HG03354 (cell line): ENCODE results near the gene MOK.

ENCODE experiments used
- ATAC-seq: cut with Tn5 transposase; IDR thresholded peaks from one replicate; pipeline ENCODE4 v1.9.1; 2021; ENCODE audit warnings: mild to moderate bottlenecking; ENCODE audit not compliant: unreplicated experiment, poor library complexity, severe bottlenecking

MOK gene

DNA sequence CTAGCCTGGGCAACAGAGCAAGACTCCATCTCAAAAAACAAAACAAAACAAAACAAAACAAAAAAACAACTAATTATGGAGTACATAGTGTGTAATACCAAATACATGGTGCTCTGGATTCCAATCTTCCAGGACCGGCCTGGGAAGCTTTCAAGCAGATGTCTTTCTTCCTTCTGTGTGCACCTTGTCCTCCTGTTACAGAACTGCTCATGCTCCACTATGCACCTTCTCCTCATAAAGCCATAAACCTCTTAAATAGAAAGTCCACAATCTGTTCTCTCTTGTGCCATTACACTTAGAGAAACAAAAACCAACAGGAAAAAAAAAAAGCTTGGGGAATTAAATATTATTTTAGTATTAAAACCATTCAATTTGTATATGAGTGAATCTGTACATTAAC lies 12.5 kb downstream of the MOK start:
- no peak for ATAC-seq

DNA sequence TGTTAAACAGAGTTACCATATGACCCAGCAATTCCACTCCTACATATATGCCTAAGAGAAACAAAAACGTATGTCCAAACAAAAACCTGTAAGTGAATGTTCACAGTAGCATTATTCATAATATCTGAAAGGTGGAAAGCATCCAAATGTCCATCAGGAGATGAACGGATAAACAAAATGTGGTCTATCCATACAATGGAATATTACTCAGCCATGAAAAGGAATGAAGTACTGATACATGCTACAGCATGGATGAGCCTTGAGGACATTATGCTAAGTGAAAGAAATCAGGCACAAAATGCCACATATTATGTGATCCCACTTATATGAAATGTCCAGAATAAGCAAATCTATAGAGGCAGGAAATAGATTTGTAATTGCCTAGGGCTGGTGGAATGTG lies 16.8 kb downstream of the MOK start:
- ATAC-seq, result no peak

DNA sequence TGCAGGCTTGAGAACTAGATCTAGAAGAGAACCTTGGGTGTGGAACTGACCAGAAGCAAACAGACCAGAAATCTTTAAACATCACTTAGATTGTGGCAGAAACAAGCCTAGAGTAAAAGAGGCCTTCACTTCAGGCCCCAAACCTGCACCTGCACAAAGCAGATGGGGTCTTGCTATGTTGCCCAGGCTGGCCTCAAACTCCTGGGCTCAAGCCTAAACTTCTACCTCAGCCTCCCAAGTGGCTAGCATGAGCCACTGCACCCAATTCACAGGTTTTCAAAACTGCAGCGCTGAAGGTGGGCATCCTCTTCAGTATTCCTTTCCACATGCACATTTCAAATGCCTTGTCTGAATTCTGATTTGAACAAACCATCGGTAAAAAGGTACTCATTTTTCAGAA lies 19.9 kb downstream of the MOK start:
- ATAC-seq, result no peak

DNA sequence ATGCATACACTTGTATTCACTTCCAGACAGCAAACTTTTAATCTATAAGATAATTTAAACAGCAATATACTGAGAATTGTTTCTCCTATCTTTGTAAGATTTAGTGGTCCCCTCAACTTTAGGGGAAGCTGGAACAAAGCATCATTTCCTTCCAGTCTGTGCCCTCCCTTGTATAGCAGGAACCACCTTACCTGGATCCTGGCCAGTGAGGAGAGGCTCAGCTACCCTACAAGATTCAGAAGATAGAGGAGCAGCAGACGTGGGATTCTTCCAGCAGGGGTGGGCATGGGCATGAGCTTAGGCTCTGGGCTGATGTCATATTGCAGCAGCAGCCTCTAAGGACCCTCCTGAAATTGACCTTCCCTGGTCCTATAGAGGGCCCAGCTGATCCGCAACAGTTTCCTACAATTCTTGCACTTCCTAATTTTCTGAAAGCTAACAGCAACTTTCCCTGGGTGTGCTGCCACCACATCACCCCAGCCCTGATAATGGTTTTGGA lies 21.3 kb downstream of the MOK start:
- no peak for ATAC-seq

DNA sequence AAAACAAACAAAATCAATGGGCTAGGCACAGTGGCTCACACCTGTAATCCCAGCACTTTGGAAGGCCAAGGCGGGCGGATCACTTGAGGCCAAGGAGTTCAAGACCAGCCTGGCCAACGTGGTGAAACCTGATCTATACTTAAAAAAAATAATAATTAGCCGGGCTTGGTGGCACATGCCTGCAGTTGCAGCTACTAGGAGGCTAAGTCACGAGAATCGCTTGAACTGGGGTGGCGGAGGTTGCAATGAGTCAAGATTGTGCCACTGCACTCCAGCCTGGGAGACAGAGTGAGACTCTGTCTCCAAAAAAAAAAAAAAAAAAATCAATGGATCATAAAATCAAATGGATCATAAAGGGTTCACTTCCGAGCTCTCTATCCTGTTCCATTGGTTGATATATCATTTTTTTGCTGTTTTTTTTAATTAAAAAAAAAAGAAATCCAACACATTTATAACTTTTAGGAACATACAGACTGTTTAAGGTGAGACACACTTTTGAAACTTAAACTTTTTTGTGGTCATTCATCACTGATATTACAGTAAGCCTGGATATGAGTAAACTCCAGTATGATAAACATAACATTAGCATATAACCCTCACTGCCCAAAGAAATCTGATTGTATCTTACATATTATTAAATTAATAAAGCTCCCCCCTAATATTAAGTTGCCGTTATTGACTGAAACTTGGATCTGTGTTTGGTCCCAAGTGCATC lies 22.1 kb downstream of the MOK start:
- ATAC-seq, result no peak

DNA sequence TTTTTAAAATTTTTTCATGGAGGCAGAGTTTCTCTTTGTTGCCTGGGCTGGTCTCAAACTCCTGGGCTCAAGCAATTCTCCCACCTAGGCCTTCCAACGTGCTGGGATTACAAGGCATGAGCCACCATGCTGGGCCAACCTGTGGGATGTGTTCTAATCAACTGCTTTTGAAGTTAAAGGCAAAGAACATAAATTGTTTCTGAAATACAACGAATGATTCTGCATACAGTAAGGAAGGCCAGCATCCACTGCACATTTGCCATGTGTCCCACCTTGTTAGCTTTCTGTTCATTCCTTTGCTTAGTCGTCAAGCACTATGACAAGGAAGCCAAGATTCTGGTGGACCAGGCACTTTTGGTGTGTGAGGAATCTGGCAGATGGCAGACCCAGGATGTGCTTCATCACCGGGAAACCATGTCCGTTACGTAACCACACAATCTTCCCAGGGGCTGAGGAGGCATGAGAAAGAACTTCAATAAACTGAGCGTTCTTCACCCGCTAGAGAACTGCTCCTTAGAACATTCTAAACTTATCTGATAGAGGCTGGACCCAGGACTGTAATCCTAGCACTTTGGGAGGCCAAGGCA lies 24.5 kb downstream of the MOK start:
- ATAC-seq, result no peak

DNA sequence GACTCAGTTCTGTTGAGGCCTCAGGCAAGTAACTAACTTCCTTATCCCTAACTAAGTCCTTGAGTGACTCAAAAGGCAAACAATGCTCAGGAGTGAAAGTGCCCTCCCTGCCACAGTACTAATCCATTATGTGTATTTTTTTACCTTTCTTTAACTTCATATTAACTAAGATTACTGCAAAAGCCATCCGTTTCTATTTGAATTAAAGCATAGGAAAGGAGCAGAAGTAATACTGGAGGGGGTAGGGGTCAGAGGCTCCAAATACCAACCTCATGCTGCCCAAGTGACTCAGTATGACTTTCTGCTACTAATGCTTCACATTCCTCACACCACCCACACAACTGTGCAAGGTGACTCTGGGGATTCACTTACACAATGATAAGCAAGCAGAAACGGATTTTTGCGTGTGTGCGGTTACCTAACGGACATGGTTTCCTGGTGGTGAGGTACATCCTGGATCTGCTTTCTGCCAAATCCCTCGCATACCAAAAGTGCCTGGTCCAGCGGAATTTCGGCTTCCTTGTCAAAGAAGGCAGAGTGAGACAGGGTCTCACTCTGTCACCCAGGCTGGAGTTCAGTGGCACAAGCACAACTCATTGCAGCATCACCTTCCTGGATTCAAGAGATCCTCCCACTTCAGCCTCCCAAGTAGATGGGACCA lies 25.1 kb downstream of the MOK start:
- no peak for ATAC-seq

DNA sequence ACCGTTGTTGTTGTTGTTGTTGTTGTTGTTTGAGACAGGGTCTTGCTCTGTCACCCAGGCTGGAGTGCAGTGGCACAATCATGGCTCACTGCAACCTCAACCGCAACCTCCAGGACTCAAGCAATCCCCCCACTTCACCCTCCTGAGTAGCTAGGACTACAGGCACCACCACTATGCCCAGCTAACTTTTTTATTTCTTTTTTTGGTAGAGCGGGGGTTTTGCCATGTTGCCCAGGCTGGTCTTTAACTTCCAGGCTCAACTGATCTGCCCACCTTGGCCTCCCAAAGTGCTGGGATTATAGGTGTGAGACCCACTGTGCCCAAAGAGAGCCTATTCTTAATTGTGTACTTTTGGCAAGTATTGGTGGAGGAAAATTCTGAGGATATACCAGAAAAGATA lies 25.7 kb downstream of the MOK start:
- no peak for ATAC-seq

DNA sequence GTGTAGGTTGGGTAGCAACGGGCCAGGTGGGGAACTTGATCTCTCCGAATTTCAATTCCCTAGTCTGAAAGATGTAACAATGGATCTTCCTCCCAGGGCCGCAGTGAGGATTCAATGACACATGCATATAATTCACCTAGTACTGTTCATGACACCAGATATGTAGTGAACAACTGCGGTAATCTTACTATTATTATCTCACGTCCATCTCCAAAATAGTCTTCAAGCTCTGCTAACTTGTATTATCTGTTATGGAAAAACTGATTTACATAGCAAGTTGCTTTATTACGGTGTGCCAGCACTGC lies 26.4 kb downstream of the MOK start:
- no peak for ATAC-seq

DNA sequence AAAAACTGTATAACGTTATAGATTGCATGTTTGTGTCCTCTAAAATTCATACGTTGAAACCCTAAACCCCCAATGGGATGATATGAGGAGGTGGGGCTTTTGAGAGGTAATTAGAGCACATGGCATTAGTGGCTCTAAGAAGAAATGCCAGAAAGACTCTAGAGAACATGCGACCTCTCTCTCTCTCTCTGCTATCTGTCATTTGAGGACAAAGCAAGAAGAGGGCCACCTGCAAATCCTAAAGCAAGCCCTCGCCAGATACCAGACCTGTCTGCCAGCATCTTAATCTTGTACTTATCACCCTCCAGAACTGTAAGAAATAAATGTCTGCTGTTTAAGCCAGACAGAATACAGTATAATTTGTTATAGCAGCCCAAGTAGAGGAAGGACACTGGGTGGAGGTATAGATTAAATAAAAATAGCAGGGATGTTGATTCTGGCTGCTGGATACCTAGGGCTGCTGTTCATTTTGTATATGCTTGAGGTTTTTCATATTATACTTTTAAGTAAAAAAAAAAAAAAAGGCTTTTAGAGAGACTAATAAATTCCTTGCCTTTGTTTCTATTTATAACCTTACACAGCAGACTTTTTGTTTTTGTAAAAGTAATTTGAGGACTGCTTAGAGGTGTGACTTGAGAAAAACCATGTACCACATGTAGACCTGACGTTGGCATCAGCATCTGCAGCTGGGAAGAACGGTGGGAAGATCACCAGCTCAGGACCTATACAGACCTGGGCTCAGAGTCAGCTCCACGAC lies 26.9 kb downstream of the MOK start:
- no peak for ATAC-seq

DNA sequence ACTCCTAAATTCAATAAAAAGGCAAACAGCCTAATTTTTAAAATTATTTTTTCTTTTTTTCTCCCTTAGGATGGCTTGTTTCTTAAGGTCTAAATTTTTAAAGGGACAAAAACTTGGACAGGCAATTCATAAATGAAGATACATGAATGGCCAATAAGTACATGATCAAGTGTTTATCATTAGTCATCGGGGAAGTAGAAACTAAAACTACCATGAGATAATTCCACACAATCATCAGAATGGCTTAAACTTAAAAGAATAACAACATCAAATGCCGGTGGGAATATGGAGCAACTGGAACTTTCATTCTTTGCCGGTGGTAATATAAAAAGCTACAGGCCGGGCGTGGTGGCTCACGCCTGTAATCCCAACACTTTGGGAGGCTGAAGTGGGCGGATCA lies 29.1 kb downstream of the MOK start:
- no peak for ATAC-seq

DNA sequence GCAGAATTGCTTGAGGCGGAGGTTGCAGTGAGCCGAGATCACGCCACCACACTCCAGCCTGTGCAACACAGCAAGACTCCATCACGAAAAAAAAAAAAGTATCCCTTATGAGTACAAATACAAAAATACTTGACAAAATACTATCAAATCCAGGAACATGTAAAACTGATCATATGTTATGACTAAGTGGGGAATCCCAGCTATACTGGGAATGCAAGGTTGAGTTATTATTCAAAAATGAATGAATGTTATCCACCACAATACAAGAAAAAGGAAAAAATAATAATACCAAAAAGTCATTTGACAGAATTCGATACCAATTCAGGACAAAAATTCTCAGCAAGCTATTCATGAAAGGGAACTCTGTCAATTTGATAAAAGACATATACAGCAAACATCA lies 32.6 kb downstream of the MOK start:
- no peak for ATAC-seq

DNA sequence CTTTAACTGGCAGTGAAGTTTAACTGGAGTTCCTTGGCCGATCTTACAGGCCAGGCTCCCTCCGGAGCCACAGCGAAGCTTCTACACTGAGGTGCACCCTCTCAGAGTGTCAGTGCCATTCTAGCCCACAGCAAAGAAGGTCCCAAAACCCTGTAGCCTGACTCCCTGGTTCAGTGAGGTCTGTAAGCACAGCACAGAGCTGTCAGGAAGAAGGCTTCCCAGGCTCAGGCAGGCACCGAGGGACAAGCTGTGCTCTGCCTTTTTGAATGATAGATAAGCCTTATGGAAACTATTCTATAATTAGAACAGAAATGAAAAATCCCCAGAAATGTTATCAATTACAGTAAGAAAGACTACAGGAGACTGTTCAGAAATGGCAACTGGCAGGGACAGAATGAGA lies 40.2 kb downstream of the MOK start:
- ATAC-seq, result no peak

DNA sequence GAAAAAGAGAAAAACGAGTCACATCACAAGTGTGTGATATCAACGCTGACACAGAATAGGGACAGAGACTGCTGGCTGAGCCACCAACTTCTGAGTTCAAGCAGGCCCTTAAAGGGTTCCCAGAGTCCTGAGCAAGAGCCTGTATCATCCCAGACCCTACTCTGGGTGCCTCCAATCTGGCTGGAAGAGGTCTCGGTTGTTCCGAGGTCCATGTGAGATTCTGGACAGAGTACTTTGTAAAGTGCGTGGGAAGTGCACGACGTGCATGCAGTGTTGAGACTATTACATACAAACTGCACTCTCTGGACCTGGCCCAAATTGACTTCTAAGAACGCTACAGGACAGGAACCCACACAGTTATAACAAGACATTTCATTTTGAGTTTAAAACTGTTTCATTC lies 40.6 kb downstream of the MOK start:
- no peak for ATAC-seq

DNA sequence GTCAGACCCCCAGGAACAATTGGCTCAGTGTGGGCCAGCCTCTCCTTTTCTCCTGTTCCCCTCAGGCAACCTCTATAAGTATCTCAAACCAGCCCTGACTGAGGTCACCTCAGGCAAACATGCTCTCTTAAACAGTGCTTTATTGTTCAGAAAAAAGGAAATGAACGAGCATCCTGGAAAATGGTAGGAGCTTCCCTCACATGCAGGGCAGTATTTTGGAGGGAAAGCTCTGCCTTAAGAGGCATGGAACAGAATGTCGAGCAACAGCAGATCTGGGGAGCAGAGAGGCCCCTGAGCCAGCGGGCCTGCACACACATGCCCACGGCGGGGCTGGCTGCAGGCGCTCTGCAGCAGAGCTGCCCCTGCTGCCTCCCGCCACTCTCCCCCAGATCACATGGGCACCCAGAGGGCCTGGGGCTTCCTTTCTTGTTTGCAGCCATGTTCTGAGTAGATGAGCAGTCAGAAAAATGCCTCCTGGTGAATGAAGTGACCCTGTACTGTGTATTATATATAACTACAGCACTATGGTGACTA lies 42.0 kb downstream of the MOK start:
- ATAC-seq, result no peak

DNA sequence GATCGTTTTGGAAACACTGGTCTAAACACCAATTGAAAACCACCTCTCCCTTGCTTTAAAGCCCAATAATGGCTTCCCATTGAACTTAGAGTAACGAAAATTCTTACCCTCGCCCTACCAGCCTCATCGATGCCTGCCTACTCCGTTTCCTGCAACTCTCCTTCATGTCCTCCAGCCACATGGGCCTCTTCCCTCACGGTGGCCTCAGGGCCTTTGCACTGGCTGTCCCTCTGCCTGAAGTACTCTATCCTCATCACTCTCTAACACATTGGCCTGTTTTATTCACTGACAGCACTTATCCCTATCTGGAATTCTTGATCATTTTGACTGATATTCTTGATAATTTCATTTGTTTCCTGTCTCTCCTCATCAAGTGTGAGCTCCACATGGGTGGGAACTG lies 46.8 kb downstream of the MOK start:
- ATAC-seq, result no peak

DNA sequence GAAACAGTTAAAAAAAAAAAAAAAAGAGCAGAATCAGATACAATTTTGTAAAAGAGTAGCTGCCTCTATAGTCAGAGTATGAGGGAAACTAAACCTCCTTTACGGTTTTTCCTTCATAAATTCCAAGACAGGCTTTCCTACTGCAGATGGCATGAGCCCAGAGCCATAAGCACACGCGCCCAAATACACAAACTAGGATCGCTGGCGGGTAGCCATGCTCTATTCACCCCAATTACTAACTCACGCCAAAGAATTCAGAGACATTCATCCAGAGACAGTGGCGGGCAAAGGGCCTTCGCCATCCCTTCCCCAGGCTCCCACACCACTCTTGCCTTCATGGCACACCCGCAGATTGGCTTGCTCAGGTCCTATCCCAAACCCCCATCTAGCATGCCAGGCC lies 48.2 kb downstream of the MOK start:
- ATAC-seq, result no peak

DNA sequence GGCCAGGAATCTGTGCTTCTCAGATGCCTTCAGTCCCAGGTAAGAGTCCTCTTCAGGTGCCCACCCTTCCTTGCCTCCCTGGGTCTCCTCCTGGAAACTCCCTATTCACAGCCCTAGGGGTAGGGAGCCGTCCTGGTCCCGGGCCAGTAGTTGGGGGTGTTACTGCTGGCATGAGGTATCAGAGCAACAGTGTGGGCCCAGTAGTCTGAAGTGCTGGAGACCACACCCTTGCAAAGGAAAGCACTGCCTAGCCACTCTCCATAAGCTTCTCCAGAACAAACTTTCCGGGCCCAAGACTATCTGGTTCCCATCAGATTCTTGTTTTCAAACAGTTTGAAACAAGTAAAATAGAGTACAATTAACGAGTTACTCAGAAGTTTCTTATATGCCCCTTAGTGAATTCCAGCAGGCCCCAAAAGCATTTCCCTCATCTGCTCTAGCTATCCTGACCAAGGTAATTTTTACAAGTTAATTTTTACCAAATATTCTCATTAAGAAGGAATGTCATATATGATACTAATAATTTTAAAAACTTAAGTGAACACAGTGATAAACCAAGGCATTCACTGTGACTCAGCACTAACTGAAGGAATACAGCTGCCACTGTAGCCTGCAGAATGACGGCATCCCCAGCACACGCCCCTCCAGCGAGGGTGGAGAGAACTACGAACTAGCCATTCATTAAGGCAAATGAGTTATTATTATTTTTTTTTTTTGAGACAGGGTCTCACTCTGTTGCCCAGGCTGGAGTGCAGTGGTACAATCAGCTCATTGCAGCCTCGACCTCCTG lies 49.4 kb downstream of the MOK start:
- ATAC-seq, result no peak

DNA sequence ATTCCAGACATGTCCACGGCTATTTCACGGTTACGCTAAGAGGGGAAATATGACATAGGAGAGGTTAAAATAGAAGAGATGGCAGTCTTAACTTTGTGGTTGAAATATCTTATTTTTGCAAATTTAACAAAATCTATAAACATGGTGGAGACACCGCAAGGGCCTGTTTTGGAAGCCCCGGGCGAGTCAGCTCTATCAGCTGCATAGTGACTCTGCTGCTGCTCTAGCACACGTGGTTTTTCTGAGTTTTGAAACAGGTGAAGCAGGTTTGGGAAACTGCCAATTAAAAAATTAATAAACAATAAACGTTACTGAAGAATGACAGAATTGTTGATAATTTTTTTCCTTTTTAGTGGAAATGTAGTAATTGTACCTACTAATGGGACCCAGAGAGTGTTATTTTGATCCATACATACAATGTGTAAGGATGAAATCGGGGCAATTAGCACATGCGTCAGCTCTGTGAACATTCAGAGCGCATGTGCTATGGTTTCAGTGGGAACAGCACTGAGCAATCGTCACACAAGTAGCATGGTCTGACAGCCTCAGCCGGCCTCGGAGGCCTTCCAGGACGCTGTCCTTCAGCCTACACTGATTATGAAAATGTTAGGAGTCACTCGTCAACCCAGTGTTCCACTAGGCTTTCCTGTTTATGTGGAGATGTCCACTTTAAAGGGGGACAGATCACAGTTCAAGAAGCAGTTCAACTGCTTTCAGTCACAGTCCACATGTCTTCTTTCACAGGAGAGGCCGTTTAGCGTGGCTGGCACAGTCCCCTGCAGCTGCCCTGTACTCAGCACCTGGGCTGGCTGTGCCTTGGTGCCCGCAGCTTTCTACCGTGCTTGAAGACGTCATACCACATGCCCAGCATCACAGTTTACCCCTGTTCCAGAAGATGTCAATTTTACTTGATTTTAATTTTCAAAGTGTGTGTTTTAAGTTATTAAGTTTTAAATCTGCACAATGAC lies 51.8 kb downstream of the MOK start:
- no peak for ATAC-seq
